SKM-1 treated with dmso at 0.1 percent for 144 hours (cell line): Measurements from ENCODE around the gene B4GALNT2.
"Not testable (repeated sequence)": the region's sequence is repeated elsewhere in the genome, so short reads cannot be mapped to it uniquely, and the experiment has no call there.

ENCODE experiments used
- DNase-seq: peaks from one replicate; lab custom pipeline; 2025; ENCODE audit not compliant: unreplicated experiment; lab: John Stamatoyannopoulos, UW

The B4GALNT2 gene, protein sequence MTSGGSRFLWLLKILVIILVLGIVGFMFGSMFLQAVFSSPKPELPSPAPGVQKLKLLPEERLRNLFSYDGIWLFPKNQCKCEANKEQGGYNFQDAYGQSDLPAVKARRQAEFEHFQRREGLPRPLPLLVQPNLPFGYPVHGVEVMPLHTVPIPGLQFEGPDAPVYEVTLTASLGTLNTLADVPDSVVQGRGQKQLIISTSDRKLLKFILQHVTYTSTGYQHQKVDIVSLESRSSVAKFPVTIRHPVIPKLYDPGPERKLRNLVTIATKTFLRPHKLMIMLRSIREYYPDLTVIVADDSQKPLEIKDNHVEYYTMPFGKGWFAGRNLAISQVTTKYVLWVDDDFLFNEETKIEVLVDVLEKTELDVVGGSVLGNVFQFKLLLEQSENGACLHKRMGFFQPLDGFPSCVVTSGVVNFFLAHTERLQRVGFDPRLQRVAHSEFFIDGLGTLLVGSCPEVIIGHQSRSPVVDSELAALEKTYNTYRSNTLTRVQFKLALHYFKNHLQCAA

DNA sequence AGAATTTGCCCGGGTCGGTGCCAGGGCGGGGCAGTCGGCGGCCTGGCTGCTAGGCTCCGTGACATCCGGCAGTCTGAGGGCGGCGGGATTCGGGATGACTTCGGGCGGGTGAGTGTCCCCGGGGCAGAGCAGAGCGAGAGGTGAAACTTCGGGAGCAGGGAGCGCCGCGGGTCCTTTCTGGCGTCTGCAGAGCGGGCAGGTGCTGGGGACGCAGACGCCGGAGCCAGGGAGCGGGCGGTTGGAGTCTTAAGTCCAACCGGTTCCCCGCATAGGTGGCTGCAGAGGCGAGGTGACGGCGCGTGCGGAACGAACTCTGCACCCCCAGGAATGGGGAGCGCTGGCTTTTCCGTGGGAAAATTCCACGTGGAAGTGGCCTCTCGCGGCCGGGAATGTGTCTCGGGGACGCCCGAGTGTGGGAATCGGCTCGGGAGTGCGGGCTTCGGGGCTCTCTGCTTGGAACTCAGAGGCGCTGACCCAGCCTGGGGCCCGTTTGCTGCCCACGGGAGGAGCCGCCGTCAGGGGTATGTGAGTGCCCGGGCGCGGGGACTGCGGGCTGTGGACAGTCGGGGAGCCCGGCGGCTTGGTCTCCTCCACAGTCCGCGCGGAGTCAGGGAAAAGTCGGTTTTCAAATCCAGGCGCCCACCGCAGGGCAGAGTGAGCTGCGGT, at the start of gene B4GALNT2:
B4GALNT2 (plus strand) TSS at position 71 of the 666 bp plus-strand sequence; CDS start at position 95, 24 bp downstream.
- no peak for DNase-seq

DNA sequence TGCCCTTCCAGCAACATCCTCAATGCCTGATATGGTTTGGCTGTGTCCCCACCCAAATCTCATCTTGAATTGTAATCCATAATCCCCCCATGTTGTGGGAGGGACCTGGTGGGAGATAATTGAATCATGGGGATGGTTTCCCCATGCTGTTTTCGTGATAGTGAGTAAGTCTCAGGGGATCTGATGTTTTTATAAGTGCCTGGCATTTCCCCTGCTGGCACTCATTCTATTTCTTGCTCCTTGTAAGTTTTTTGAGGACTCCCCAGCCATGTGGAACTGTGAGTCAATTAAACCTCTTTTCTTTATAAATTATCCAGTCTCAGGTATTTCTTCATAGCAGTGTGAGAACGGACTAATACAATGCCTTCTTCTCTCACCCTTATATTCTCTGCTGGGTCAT, 47.5 kb upstream of the B4GALNT2 start:
- not testable (repeated sequence) for DNase-seq

DNA sequence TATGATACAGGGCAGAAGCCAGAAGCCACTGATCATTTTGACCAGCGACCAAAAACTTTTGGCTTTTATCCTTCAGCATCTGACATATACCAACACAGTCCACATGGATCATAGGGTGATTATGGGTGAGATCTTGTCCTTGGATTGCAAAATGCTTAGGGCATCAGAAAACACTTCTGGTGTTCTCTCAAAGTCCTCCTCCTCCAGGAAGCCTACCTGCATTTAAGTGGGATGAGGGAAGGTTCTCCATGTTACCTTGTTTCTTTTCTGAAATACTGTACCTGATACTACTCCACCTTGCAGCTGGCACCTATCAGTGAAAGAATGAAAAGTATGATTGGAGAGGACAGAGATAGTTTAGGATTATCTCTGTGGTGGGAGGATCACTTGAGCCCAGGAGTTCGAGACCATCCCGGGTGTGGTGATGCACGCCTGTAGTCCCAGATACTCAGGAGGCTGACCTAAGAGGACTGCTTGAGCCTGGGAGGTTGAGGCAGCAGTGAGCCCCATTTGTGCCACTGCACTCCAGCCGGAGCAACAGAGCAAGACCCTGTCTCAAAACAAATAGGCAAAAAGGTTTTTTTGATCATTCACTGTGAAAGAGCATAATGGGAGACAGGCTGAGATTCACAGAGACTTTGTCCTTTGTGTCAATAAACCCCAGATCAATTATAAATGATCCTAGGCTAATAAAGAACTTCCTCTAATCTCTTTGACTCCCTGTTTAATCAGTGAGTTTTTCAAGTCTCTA, 46.8 kb upstream of the B4GALNT2 start:
- DNase-seq: no peak

DNA sequence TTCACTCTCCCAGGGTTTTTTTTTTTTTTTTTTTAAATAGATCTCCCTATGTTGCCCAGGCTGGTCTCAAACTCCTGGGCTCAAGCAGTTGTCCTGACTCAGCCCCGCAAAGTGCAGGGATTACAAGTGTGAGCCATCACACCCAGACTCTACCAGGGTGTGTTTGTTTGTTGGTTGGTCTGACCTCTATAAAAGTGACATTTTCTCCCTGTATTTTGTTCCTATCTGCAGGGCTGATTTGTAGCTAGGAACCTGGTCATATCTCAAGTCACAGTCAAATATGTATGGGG, 46.3 kb upstream of the B4GALNT2 start:
- DNase-seq: no peak

DNA sequence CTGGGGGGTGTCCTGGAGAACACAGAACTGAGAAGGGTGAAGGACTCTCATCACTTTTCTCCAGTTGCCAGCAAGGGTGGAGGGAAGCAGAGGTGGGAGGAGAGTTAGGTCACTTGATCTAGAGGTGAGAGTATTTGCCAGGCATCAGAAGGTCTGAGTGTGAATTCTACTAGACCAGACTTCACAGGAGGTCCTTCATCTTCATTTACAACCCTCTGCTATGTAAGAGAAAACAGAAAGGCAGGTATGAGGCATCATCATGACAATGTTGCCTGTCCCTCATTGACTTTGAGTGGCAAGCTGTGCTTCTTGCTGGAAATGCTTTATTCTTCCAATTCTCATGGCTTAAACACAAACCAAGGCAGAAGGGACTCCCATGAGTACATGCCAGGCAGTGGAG, 45.9 kb upstream of the B4GALNT2 start:
- DNase-seq: no peak

DNA sequence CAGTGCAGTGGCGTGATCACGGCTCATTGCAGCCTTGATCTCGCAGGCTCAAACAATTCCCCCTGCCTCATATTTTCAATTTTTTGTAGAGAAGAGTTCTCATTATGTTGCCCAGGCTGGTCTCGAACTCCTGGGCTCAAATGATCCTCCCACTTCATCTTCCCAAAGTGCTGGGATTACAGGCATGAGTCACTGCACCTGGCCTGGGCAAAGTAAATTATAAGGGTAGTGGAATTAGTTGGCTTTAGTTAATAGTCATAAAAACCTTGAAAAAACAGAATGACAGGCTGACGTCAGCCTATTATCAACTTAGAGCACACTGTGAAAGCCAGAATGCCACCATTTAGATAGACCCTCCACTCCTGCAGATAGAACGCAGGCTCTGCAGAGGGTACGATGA, 43.5 kb upstream of the B4GALNT2 start:
- DNase-seq: no peak

DNA sequence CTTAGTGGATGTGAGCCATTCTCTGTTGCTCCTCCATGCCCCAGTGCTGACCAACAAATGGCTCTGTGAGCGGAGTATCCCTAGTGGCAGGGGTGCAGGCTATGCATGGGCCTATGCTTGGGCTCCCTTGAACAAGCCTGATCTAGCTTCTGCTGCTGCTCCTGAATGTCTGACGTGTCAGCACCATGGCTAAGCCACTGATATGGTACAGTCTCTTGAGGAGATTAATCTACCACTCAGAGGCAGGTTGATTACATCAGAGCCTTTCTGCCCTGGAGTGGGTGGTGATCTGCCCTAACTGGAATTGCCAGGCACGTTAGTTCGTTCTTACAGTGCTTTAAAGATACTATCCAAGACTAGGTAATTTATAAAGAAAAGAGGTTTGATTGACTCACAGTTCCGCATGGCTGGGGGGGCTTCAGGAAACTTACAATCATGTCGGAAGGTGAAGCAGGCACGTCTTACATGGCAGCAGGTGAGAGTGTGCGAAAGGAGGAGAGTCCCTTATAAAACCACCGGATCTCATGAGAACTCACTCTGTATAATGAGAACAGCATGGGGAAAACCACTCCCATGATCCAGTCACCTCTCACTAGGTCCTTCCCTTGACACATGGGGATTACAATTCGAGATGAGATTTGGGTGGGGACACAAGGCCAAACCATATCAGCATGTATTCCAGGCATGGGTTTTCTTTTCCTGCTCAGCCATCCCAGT, 41.5 kb upstream of the B4GALNT2 start:
- no peak for DNase-seq

DNA sequence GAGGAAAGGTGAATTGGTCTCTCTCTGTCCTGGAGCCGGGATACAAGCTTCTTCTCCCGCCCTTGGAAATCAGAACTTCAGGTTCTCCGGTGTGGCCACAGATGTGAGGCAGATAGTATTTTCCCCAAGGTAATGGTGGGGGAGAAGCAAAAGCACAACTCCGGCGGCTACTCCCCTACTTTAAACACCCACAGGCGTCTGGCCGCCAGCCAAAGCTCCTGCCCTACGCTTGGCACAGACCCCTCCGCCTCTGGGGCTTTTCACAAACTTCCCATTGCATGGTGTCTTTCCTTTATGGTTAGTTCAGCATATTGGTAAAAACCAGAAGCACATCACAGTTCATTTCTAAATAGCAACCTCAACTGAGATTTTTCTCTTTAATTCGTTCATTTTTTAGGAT, 39.4 kb upstream of the B4GALNT2 start:
- DNase-seq: no peak

DNA sequence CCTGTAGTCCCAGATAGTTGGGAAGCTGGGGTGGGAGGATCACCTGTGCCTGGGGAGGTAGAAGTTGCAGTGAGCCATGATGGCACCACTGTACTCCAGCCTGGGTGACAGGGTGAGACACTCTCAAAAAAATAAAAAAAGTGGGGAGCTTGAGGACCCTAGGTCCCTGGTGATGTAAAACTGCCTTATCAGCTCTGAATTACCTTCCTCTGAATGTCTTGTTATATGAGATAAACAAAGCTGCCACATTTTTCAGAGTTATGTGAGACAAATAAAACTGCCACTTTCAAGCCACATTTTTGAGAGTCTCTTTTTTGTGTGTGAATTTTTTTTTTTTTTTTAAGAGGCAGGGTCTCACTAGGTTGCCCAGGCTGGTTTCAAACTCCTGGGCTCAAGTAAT, 32.0 kb upstream of the B4GALNT2 start:
- no peak for DNase-seq

DNA sequence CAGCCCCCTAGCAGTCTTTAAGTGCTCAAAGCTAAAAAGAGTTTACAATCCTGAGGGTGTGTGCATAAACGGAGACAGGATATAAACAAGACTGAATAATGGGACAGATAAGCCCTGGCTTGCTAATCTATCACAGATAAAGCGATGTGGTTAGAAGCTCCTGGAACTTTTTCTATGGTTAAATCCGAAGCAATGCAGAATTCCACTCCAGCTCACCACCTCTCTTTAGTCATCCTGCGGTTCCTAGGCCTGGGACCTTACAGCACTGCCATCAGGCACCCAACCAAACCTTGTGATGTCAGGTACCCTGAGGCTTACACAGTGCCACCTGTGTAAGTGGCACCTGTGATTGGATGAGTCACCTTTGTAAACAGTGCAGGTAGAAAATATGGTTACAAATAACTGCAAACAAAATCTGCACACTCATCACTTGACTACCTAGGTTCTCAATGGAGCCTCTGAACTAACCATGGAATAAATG, 31.5 kb upstream of the B4GALNT2 start:
- no peak for DNase-seq

DNA sequence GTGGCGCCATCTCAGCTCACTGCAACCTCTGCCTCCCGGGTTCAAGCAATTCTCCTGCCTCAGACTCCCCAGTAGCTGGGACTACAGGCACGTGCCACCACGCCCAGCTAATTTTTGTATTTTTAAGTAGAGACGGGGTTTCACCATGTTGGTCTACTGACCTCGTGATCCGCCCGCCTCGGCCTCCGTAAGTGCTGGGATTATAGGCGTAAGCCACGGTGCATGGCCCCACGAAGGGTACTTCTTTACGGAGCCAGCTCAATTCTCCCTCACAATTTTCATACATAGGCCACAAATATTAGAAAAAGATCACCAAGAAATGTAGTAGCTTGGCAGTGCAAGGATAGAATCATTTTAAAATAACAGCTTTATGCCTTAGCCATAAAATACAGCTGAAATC, 29.2 kb upstream of the B4GALNT2 start:
- DNase-seq: not testable (repeated sequence)

DNA sequence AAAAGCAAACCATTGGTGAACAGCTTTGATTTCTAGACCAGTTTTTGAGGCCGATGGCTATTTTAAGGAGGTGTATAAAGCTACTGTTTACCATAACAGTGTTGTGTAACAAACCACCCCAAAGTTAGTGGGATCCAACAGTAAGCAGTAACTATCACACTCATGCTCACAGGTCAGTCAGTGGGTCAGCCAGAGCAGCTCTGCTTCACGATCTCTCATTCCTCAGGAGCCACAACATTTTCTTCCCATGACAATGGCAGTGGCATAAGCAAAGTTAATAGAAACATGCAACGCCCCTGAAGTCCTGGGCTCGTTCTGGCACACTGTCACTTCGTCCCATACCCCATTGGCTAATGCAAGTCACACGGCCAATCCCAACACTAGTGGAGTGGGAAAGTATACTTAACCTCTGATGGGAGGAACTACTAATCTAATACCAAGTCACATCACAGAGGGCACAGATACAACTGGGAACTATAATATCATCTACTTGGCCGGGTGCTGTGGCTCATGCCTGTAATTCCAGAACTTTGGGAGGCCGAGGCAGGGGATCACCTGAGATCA, 28.0 kb upstream of the B4GALNT2 start:
- DNase-seq: no peak

DNA sequence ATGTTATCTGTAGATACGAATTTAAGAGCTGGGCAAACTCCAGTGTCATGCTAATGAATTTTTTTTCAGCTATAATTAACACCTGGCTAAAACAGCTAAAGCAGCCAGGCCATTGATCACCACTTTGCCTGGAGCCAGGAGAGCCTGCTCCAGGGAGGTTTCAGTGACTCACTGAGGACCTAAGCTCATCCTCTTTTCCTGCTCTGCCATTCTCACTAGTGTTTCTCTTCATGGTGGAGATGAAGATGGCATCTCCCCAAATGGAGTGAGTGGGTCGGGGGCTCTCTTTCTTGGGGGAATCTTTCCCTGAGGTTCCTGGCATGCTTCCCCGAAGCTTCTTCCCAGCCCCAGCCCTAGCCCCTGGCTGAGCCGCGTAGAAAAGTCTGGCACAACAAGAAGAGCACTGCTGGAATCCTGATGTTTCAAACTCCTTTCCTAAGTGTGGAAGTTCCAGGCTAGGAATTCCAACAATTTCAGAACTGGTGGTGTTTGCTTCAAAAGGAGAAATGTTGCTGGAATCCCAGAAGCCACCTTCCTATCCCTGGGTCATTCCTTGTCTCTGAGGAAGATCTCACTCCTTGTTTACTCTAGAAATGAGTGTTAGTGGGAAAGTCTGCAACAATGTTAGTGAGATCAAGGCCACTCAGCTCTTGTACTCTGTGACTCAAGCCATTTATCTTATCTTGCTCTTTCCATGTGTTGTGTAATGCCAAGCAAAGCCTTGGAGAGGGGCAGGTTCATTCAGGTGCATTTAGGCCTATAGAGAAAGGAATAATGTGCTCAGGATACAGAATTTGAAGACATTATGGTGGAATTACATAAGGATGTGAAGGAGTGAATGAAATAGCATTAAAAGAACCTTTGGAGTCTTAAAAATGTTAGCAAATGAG, 26.0 kb upstream of the B4GALNT2 start:
- no peak for DNase-seq

DNA sequence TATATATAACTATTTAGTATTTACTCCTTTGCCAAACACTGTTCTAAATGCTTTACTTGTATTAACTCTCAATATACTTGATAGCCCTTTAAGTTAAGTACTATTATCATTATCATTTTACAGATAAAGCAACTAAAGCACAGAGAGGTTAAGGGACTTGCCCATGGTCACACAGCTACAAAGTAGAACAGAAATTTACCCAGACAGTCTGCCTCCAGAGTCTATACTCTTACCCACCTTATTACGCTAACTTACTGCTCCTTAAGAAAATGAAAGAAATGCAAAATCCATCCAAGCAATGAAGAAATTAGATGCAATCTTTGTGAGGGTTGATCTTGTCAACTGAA, 25.4 kb upstream of the B4GALNT2 start:
- no peak for DNase-seq

DNA sequence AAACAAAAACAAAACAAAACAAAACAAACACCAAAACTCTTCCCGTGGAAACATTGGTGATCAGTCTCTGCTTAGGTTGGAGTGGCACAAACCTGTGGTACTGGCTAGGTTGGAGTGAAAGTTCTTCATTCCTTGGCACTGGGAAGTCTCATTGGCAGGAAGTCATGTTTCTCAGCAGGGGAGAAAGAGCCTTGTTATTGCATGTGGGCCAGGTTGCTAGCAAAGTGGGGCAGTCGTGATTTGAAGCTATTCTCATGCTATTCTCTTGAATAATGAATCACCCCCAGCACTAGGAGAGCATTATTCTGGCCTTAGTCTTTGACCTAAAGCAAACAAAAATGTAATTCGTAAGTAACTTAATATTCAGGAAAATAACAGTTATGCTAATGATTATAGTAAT, 24.3 kb upstream of the B4GALNT2 start:
- no peak for DNase-seq

DNA sequence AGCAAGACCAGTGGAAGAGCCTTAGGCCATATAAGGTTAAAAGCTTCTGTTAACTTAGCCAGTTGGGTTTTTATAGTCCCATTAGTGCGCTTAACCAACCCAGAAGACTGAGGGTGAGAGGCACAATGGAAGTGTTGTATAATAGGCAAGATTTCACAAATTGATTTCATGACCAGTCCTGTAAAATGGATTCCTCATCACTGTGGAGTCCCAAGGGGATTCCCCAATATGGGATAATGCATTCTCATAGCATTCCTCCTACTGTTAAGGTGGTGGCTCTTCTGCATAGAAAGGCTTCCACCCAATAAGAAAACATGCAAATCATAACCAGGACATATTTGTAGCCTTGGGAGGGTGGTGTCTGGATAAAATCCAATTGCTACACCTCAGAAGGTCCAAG, 22.1 kb upstream of the B4GALNT2 start:
- no peak for DNase-seq

DNA sequence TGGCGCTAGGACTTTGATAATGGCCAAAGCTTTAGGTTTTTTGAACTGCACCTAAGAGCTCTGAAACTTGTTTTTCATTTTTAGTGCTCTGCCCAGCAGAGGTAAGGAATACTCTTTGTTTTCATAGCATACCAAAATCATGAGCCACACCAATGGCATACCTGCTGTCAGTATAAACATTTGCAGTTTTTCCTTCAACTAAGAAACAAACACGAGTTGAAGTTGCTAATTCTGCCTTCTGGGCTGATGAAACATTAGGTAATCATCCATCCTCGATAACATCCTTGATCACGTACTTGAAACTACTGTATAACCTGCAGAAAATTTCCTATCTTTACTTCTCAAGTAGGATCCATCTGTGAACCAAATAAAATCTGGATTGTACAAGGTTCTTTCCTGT, 20.6 kb upstream of the B4GALNT2 start:
- no peak for DNase-seq

DNA sequence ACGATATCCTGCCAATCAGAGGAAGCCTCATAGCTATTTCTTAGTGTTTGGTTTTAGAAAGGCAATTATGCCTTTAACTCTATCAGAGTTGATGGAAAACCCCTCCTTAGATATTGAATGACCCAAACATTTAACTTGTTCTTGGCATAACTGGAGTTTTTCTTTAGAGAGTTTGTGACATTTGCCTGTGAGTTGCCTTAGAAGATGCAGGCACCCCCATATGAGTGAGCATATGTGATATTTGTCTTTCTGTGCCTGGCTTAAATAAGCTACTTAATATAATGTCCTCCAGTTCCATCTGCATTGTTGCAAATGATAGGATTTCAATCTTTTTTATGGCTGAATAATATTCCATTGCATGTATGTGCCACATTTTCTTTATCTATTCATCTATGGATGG, 19.6 kb upstream of the B4GALNT2 start:
- no peak for DNase-seq

DNA sequence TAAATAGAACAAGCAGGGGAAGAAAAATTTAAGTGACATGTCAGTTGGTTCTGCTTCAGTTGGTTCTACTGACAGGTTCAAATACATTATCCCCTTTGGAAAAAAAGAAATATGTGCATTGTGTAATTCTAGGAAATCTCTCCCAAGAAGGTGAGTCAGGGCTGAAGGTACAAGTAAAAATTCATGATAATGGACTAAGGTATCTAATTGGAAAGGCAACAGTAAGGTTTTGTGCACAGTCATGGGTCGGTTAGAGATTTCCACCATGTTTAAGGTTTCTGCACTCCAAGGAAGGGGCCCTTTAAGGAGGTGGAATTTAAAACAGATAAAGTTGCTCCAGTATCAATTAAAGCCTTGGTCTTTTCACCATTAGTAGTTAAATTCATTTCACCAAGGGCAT, 17.9 kb upstream of the B4GALNT2 start:
- no peak for DNase-seq
